ENCODE measurements around the gene PDZRN4. TPM values are rescaled to one million over a fixed set of nuclear protein-coding genes. Genes with fewer than 3 reads are reported as not detected.
"Not testable (repeated sequence)": the region's sequence is repeated elsewhere in the genome, so short reads cannot be mapped to it uniquely, and the experiment has no call there.

Gene PDZRN4
- total and polyA plus RNA-seq, 11 donors: 0.07 to 1.4 (median 0.12) TPM; not detected in 6

DNA sequence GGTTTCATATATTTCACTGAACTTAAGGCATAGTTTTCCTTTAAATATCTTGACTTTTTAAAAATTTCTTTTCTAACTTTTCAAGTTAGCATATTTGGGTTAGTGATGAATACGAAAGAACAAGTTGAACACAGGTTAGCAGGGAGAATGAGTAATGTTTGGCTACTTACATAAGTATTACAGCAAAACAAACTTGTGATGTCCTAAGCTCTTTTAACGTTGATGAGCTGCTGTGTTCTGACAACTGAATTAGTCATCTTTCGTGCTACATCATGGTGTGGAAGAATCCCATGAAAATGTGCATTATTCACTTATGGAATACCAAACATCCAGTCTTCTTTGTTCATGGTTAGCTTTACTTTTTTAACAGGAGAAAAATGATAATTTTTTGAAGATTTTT lies 36.3 kb upstream of the PDZRN4 start:
- Histone ChIP-seq H3K27me3 (no peaks in the 10 kb centered on the region), H3K4me1 (no peaks in the 10 kb centered on the region), H3K9me3 (no peaks in the 10 kb centered on the region), H3K36me3 (no peaks in the 10 kb centered on the region), H3K27ac (no peak overlapping the region), H3K4me3 (no peak overlapping the region)
- WGBS, 4 donors: 67 to 75% (median 69%) methylated on average over 3 of the region's 3 CpGs
- TF ChIP-seq POLR2A (IDR thresholded peaks at IDR 0.05): no peak
- TF ChIP-seq, protein P1, sequence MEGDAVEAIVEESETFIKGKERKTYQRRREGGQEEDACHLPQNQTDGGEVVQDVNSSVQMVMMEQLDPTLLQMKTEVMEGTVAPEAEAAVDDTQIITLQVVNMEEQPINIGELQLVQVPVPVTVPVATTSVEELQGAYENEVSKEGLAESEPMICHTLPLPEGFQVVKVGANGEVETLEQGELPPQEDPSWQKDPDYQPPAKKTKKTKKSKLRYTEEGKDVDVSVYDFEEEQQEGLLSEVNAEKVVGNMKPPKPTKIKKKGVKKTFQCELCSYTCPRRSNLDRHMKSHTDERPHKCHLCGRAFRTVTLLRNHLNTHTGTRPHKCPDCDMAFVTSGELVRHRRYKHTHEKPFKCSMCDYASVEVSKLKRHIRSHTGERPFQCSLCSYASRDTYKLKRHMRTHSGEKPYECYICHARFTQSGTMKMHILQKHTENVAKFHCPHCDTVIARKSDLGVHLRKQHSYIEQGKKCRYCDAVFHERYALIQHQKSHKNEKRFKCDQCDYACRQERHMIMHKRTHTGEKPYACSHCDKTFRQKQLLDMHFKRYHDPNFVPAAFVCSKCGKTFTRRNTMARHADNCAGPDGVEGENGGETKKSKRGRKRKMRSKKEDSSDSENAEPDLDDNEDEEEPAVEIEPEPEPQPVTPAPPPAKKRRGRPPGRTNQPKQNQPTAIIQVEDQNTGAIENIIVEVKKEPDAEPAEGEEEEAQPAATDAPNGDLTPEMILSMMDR (IDR thresholded peaks at IDR 0.05): no peak
- no peak for ATAC-seq
- intact Hi-C loops (cut with DNase I): no loop called here
- DNase-seq: no peak

GRCh38 chr12:41162461-41162860 lies 25.7 kb upstream of the PDZRN4 start:
- Histone ChIP-seq H3K9me3 (no peaks in the 10 kb centered on the region), H3K4me1 (no peaks in the 10 kb centered on the region), H3K27ac (no peak overlapping the region), H3K4me3 (no peak overlapping the region), H3K27me3 (no peaks in the 10 kb centered on the region), H3K36me3 (no peaks in the 10 kb centered on the region)
- ATAC-seq (no peak), DNase-seq (no peak)
- intact Hi-C loops (cut with DNase I): no loop called here
- 48 to 66% (median 57%) methylated on average over 5 of the region's 5 CpGs for WGBS, 4 donors
- no peak for TF ChIP-seq POLR2A (IDR thresholded peaks at IDR 0.05)

DNA sequence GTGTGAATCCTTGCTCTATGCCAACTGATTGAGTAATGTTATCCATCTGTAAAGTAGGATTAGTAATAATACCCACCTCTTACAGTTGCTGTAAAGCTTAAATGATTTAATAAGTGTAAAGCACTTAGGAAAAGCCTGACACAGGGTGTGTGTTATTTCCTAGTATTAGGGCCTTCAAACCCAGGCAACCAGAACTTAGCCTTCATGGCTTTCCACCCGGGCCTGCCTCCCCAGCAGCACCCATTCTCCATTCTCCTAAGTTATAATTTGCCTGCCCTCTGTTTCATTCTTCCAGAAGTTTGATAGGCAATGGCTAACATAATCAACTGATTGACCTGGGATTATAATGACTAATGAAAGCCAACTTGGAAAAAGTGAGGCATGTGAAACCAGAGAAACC lies 20.4 kb upstream of the PDZRN4 start:
- Histone ChIP-seq H3K27me3 (no peaks in the 10 kb centered on the region), H3K9me3 (peaks cover 0 to 5% (median 0%) of the 10 kb centered on the region in 12 donors), H3K4me1 (no peaks in the 10 kb centered on the region), H3K4me3 (no peak overlapping the region), H3K36me3 (no peaks in the 10 kb centered on the region), H3K27ac (no peak overlapping the region)
- no peak for ATAC-seq
- intact Hi-C loops (cut with DNase I): no loop called here
- TF ChIP-seq POLR2A (IDR thresholded peaks at IDR 0.05): no peak
- TF ChIP-seq, protein P1 (IDR thresholded peaks at IDR 0.05): no peak
- DNase-seq: no peak
- WGBS, 4 donors: 70 to 87% (median 76%) methylated on average over 1 of the region's 1 CpG

- H3K27ac ChIP-seq: no peak overlapping the region
- no peak overlapping the region for H3K4me3 ChIP-seq
- WGBS, 4 donors: 44 to 60% (median 47%) methylated on average over 2 of the region's 2 CpGs
- H3K27me3 ChIP-seq: no peaks in the 10 kb centered on the region
- H3K36me3 ChIP-seq: no peaks in the 10 kb centered on the region
- no peak for TF ChIP-seq POLR2A (IDR thresholded peaks at IDR 0.05)
- TF ChIP-seq, protein P1 (IDR thresholded peaks at IDR 0.05): no peak
- intact Hi-C loops (cut with DNase I): no loop called here
- ATAC-seq (no peak), DNase-seq (no peak)
- H3K9me3 ChIP-seq: peaks cover 0 to 5% (median 0%) of the 10 kb centered on the region in 12 donors
- H3K4me1 ChIP-seq: no peaks in the 10 kb centered on the region
Observed at GRCh38 chr12:41174602-41175001, 13.5 kb upstream of the PDZRN4 start.

- H3K4me3 ChIP-seq; H3K27ac ChIP-seq; H3K4me1 ChIP-seq; H3K9me3 ChIP-seq; ATAC-seq; H3K27me3 ChIP-seq; intact Hi-C loops (cut with DNase I); DNase-seq; H3K36me3 ChIP-seq: not testable (repeated sequence)
- WGBS, 4 donors: 86 to 100% (median 92%) methylated on average over 1 of the region's 1 CpG
Observed at GRCh38 chr12:41179507-41179906, 8.6 kb upstream of the PDZRN4 start.
